GM23338 (cell line): ENCODE data around the gene IST1.

Experiments
- CREB1 ChIP-seq: fragments of 250-450 bp; sonication (Bioruptor Pico); IDR thresholded peaks from 2 replicates; pipeline ENCODE4 v1.5.0; 2020; ENCODE audit warnings: low read depth, mild to moderate bottlenecking, moderate library complexity
- EZH2 ChIP-seq: fragments of 200-600 bp; sonication (generic); IDR thresholded peaks from one replicate; pipeline ENCODE4 v1.8.0; 2017; ENCODE audit warnings: antibody characterized with exemption, mild to moderate bottlenecking, low read depth; ENCODE audit not compliant: unreplicated experiment
- EZH2phosphoT487 ChIP-seq: fragments of 200-600 bp; sonication (generic); IDR thresholded peaks from one replicate; pipeline ENCODE4 v1.8.1; 2018; ENCODE audit warnings: antibody characterized with exemption; ENCODE audit not compliant: unreplicated experiment
- JUNB ChIP-seq: IDR thresholded peaks from one replicate; pipeline ENCODE4 v1.6.1; 2016; ENCODE audit warnings: antibody characterized with exemption; ENCODE audit not compliant: unreplicated experiment
- POLR2AphosphoS5 ChIP-seq: IDR thresholded peaks from 2 replicates; pipeline ENCODE4 v1.6.1; 2016; ENCODE audit warnings: antibody characterized with exemption, low read depth
- ZNF114 ChIP-seq: fragments of 250-450 bp; sonication (Bioruptor Pico); IDR thresholded peaks from 2 replicates; pipeline ENCODE4 v1.5.0; 2020; ENCODE audit warnings: mild to moderate bottlenecking, moderate library complexity
- TF ChIP-seq, protein P1 (sequence below), 2 experiments: fragments of 200-600 bp in 1 of 2; sonication (generic) in 1 of 2; conservative IDR thresholded peaks; 2 replicates each; pipeline versions ENCODE4 v1.5.1 to v1.6.1; 2016 to 2017; ENCODE audit warnings: antibody characterized with exemption in 2 of 2, low read depth in 2 of 2, mild to moderate bottlenecking in 2 of 2, moderate library complexity in 1 of 2
- TF ChIP-seq, protein P2 (sequence below): IDR thresholded peaks from one replicate; pipeline ENCODE4 v1.6.1; 2018; ENCODE audit warnings: antibody characterized with exemption; ENCODE audit not compliant: unreplicated experiment
- TF ChIP-seq, protein P3 (sequence below): fragments of 250-450 bp; sonication (Bioruptor Pico); IDR thresholded peaks from 2 replicates; pipeline ENCODE4 v1.5.0; 2020; ENCODE audit warnings: mild to moderate bottlenecking, moderate library complexity
- TF ChIP-seq, protein P4 (sequence below): IDR thresholded peaks from 2 replicates; pipeline ENCODE4 v1.6.1; 2016; ENCODE audit warnings: antibody characterized with exemption

DNA sequence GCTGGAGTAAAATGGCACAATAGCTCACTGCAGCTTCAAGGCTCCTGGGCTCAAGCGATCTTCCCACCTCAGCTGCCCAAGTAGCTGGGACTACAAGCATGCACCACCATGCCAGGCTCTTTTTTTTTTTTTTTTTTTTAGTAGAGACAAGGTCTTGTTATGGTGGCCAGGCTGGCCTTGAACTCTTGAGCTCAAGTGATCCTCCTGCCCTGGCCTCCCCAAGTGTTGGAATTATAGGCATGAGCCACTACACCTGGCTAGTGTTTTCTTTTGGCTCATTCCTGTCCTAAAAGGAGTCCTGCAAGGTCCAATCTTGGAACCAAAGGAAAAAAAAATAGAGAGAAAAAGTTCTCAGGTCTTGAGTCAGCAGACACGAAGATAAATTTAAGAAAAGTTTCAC is 74.0 kb downstream of the IST1 start:
- TF ChIP-seq, protein P1, sequence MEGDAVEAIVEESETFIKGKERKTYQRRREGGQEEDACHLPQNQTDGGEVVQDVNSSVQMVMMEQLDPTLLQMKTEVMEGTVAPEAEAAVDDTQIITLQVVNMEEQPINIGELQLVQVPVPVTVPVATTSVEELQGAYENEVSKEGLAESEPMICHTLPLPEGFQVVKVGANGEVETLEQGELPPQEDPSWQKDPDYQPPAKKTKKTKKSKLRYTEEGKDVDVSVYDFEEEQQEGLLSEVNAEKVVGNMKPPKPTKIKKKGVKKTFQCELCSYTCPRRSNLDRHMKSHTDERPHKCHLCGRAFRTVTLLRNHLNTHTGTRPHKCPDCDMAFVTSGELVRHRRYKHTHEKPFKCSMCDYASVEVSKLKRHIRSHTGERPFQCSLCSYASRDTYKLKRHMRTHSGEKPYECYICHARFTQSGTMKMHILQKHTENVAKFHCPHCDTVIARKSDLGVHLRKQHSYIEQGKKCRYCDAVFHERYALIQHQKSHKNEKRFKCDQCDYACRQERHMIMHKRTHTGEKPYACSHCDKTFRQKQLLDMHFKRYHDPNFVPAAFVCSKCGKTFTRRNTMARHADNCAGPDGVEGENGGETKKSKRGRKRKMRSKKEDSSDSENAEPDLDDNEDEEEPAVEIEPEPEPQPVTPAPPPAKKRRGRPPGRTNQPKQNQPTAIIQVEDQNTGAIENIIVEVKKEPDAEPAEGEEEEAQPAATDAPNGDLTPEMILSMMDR (conservative IDR thresholded peaks at IDR 0.05; ENCODE audit: low read depth in 2 of 2): no peak
- no peak for TF ChIP-seq EZH2
- no peak for TF ChIP-seq POLR2AphosphoS5
- no peak for TF ChIP-seq ZNF114 (CRISPR knock-in tag)
- TF ChIP-seq, protein P2, sequence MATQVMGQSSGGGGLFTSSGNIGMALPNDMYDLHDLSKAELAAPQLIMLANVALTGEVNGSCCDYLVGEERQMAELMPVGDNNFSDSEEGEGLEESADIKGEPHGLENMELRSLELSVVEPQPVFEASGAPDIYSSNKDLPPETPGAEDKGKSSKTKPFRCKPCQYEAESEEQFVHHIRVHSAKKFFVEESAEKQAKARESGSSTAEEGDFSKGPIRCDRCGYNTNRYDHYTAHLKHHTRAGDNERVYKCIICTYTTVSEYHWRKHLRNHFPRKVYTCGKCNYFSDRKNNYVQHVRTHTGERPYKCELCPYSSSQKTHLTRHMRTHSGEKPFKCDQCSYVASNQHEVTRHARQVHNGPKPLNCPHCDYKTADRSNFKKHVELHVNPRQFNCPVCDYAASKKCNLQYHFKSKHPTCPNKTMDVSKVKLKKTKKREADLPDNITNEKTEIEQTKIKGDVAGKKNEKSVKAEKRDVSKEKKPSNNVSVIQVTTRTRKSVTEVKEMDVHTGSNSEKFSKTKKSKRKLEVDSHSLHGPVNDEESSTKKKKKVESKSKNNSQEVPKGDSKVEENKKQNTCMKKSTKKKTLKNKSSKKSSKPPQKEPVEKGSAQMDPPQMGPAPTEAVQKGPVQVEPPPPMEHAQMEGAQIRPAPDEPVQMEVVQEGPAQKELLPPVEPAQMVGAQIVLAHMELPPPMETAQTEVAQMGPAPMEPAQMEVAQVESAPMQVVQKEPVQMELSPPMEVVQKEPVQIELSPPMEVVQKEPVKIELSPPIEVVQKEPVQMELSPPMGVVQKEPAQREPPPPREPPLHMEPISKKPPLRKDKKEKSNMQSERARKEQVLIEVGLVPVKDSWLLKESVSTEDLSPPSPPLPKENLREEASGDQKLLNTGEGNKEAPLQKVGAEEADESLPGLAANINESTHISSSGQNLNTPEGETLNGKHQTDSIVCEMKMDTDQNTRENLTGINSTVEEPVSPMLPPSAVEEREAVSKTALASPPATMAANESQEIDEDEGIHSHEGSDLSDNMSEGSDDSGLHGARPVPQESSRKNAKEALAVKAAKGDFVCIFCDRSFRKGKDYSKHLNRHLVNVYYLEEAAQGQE: no peak
- no peak for TF ChIP-seq EZH2phosphoT487
- TF ChIP-seq, protein P3, sequence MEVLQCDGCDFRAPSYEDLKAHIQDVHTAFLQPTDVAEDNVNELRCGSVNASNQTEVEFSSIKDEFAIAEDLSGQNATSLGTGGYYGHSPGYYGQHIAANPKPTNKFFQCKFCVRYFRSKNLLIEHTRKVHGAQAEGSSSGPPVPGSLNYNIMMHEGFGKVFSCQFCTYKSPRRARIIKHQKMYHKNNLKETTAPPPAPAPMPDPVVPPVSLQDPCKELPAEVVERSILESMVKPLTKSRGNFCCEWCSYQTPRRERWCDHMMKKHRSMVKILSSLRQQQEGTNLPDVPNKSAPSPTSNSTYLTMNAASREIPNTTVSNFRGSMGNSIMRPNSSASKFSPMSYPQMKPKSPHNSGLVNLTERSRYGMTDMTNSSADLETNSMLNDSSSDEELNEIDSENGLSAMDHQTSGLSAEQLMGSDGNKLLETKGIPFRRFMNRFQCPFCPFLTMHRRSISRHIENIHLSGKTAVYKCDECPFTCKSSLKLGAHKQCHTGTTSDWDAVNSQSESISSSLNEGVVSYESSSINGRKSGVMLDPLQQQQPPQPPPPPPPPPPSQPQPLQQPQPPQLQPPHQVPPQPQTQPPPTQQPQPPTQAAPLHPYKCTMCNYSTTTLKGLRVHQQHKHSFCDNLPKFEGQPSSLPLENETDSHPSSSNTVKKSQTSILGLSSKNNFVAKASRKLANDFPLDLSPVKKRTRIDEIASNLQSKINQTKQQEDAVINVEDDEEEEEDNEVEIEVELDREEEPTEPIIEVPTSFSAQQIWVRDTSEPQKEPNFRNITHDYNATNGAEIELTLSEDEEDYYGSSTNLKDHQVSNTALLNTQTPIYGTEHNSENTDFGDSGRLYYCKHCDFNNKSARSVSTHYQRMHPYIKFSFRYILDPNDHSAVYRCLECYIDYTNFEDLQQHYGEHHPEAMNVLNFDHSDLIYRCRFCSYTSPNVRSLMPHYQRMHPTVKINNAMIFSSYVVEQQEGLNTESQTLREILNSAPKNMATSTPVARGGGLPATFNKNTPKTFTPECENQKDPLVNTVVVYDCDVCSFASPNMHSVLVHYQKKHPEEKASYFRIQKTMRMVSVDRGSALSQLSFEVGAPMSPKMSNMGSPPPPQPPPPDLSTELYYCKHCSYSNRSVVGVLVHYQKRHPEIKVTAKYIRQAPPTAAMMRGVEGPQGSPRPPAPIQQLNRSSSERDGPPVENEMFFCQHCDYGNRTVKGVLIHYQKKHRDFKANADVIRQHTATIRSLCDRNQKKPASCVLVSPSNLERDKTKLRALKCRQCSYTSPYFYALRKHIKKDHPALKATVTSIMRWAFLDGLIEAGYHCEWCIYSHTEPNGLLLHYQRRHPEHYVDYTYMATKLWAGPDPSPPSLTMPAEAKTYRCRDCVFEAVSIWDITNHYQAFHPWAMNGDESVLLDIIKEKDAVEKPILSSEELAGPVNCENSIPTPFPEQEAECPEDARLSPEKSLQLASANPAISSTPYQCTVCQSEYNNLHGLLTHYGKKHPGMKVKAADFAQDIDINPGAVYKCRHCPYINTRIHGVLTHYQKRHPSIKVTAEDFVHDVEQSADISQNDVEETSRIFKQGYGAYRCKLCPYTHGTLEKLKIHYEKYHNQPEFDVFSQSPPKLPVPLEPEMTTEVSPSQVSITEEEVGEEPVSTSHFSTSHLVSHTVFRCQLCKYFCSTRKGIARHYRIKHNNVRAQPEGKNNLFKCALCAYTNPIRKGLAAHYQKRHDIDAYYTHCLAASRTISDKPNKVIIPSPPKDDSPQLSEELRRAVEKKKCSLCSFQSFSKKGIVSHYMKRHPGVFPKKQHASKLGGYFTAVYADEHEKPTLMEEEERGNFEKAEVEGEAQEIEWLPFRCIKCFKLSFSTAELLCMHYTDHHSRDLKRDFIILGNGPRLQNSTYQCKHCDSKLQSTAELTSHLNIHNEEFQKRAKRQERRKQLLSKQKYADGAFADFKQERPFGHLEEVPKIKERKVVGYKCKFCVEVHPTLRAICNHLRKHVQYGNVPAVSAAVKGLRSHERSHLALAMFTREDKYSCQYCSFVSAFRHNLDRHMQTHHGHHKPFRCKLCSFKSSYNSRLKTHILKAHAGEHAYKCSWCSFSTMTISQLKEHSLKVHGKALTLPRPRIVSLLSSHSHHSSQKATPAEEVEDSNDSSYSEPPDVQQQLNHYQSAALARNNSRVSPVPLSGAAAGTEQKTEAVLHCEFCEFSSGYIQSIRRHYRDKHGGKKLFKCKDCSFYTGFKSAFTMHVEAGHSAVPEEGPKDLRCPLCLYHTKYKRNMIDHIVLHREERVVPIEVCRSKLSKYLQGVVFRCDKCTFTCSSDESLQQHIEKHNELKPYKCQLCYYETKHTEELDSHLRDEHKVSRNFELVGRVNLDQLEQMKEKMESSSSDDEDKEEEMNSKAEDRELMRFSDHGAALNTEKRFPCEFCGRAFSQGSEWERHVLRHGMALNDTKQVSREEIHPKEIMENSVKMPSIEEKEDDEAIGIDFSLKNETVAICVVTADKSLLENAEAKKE: no peak
- TF ChIP-seq, protein P4, sequence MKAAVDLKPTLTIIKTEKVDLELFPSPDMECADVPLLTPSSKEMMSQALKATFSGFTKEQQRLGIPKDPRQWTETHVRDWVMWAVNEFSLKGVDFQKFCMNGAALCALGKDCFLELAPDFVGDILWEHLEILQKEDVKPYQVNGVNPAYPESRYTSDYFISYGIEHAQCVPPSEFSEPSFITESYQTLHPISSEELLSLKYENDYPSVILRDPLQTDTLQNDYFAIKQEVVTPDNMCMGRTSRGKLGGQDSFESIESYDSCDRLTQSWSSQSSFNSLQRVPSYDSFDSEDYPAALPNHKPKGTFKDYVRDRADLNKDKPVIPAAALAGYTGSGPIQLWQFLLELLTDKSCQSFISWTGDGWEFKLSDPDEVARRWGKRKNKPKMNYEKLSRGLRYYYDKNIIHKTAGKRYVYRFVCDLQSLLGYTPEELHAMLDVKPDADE: no peak
- no peak for TF ChIP-seq CREB1 (CRISPR knock-in tag)
- no peak for TF ChIP-seq JUNB
